Activated T-helper 2 cell treated with anti-CD3 and anti-CD28 coated beads, Interferon-gamma antibody, Interleukin-2, Interleukin-4, amounts not matched to agents 10 μg/mL and 5 μg/mL and 100 μg/mL, durations not matched to agents 14 hours and 24 hours and 36 hours (primary cell): ENCODE measurements around the gene NOP9. TPM values are rescaled to one million over a fixed set of nuclear protein-coding genes. Genes with fewer than 3 reads are reported as not detected.
"Not testable (repeated sequence)": the region's sequence is repeated elsewhere in the genome, so short reads cannot be mapped to it uniquely, and the experiment has no call there.

Experiments
- DNase-seq: peaks from one replicate; pipeline ENCODE4 v3.0.0; 2021; ENCODE audit warnings: low spot score
- H3K27ac Mint-ChIP-seq: one replicate; pipeline ENCODE4 v1.8.0; 2021; ENCODE audit warnings: mixed read lengths
- H3K27me3 Mint-ChIP-seq: one replicate; pipeline ENCODE4 v1.8.0; 2021; ENCODE audit warnings: low read depth, mixed read lengths
- H3K36me3 Mint-ChIP-seq: one replicate; pipeline ENCODE4 v1.8.0; 2021; ENCODE audit warnings: low read depth, mixed read lengths
- H3K4me1 Mint-ChIP-seq: one replicate; pipeline ENCODE4 v1.8.0; 2021; ENCODE audit warnings: low read depth, mixed read lengths
- H3K4me3 Mint-ChIP-seq: one replicate; pipeline ENCODE4 v1.8.0; 2021; ENCODE audit warnings: low read depth, mild to moderate bottlenecking, moderate library complexity, mixed read lengths
- H3K9me3 Mint-ChIP-seq: one replicate; pipeline ENCODE4 v1.8.0; 2021; ENCODE audit warnings: mixed read lengths
- intact Hi-C: fragments of 100-400 bp; cut with micrococcal nuclease; formaldehyde crosslinking; loops from one replicate; pipeline ENCODE4 v1.15.1; 2023
- total RNA-seq: library from RNA; stranded (reverse); gene quantifications from 2 replicates; pipeline ENCODE4 v1.2.3, GENCODE V29; 2022

The NOP9 gene
- total RNA-seq, 1 donor from 2014 or later: 39.7 TPM

DNA sequence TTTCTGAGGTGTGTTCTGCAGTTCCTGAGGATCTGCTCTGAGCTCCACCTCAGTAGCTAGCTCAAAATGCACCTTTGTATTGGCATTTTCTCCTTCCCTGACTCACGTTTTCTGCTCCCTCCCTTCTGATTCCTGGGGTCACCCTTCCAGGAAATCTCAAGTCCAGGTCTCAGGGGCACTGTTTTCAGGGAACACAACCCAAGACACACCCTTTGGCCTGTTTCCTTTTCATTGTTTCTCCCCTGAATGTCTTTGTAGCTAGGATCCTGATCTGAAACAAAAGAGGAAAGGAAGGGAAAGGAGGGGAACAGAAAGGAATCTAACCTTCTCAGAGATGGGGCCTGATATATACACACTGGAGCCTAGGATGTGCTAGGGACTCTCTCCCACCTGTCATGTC lies 47.5 kb downstream of the NOP9 start:
- Mint-ChIP-seq H3K4me1 (no peaks in the 10 kb centered on the region), H3K27ac (no peak overlapping the region), H3K27me3 (peaks cover 55% of the 10 kb centered on the region), H3K4me3 (no peak overlapping the region), H3K36me3 (no peaks in the 10 kb centered on the region), H3K9me3 (no peaks in the 10 kb centered on the region)
- no peak for DNase-seq
- intact Hi-C loops: no loop called here

DNA sequence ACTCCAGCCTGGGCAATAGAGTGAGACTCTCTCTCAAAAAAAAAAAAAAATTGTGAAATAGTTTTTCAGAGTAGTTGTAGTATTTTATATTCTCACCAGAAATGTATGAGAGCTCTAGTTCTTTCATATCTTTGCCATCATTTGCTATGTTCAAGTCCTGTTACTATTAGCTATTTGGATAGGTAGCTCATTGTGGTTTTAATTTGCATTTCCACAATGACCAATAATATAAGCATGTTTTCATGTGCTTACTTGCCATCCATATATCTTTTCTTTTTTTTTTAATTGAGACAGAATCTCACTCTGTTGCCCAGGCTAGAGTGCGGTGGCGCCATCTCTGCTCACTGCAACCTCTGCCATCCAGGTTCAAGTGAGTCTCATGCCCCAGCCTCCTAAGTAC lies 48.5 kb downstream of the NOP9 start:
- Mint-ChIP-seq H3K4me1 (no peaks in the 10 kb centered on the region), H3K36me3 (no peaks in the 10 kb centered on the region), H3K27ac (no peak overlapping the region), H3K4me3 (no peak overlapping the region), H3K9me3 (no peaks in the 10 kb centered on the region), H3K27me3 (peaks cover 56% of the 10 kb centered on the region)
- no peak for DNase-seq
- intact Hi-C loops: no loop called here

DNA sequence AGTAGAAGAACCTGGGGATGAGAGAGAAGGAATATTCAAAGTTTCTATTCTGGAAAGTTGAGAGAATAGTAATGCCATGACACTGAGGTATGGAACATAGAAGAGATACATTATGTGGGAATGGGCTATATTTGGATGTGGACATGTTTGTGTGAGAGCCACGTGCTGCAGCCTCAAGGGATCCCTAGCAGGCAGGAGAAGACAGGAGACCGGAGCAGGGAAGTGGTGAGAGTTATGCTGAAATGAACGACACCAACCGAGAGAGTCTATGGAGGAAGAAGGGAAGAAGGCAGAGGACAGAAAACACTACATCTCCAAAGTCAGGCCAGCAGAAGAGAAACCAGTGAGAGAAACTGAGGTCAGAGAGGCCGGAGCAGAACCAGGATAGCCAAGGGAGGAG lies 50.1 kb downstream of the NOP9 start:
- Mint-ChIP-seq H3K4me1 (peaks cover 2% of the 10 kb centered on the region), H3K36me3 (no peaks in the 10 kb centered on the region), H3K9me3 (no peaks in the 10 kb centered on the region), H3K4me3 (no peak overlapping the region), H3K27ac (no peak overlapping the region), H3K27me3 (peaks cover 55% of the 10 kb centered on the region)
- intact Hi-C loops: no loop called here
- DNase-seq: no peak

DNA sequence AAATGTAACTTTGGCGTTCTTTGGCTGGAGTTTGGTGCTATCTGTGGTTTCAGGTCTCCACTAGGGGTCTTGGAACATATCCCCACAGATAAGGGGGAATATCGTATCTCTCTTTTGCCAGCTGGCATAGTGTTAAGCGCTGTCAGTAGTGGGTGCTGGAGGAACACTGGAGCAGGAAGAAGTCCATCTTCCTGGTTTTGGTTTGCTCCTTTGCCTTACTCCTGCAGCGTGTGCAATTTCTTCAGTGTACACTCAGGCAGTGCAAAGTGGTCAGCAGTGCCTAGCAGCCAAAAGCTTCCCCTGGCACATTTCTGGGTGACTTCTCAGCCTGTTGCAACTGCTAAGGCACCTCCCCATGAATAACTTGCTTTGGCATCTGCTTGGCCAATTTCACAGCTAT lies 51.9 kb downstream of the NOP9 start:
- no peaks in the 10 kb centered on the region for H3K9me3 Mint-ChIP-seq
- H3K36me3 Mint-ChIP-seq: no peaks in the 10 kb centered on the region
- intact Hi-C loops: no loop called here
- H3K4me3 Mint-ChIP-seq: no peak overlapping the region
- peaks cover 53% of the 10 kb centered on the region for H3K27me3 Mint-ChIP-seq
- H3K27ac Mint-ChIP-seq: no peak overlapping the region
- peaks cover 2% of the 10 kb centered on the region for H3K4me1 Mint-ChIP-seq
- no peak for DNase-seq

DNA sequence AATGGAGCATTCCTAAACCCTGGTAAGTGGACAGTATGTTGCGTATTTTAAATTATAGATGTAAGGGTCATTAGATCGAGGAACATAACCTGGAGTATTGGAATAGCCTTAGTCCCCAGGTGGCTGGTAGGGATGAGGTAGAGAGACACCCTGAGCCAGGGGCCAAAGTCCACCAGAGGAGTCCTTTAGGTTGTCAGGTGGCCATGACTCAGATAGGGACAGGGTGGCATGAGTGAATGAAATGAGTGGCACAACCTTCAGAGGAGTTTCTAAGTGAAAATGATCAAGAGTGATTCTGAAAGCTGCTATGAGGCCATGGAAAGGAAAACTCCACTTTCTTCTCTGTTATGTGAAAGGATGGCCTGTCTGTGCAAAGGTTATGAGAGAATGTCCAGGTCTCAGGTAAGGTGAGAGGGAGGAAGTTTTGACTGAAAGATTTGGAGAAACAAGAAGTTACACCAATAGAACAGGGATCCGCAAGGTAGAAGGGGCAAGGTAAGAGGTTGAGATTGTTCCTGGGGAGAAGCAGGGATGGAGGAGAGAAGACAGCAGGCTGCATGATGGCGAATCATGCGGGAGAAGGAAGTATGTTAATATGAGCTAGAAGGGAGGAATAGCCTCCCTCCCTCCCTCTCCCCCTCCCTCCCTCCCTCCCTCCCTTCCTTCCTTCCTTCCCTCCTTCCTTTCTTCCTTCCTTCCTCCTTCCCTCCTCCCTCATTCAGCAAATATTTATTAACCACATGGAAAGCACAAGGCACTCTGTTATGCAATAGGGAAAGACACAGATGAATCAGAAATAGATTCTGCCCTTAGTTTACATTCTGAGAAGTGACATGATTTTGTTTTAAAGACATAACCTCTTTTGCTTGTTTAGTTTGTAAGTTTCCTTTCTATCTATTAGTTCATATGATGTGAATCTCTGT lies 54.2 kb downstream of the NOP9 start:
- no peaks in the 10 kb centered on the region for H3K36me3 Mint-ChIP-seq
- H3K4me3 Mint-ChIP-seq: no peak overlapping the region
- intact Hi-C loops: no loop called here
- H3K9me3 Mint-ChIP-seq: no peaks in the 10 kb centered on the region
- peaks cover 2% of the 10 kb centered on the region for H3K4me1 Mint-ChIP-seq
- H3K27me3 Mint-ChIP-seq: peaks cover 44% of the 10 kb centered on the region
- DNase-seq: no peak
- H3K27ac Mint-ChIP-seq: no peak overlapping the region

DNA sequence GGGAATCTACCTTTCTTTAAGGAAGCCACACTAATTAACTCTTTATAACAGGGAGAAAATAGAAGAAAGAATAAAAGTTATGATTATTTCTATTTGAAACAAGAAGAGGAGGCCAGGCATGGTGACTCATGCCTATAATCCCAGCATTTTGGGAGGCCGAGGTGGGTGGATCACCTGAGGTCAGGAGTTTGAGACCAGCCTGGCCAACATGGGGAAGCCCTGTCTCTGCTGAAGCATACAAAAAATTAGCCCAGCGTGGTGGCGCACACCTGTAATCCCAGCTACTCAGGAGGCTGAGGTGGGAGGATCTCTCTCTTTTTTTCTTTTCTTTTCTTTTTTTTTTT lies 54.8 kb downstream of the NOP9 start:
- DNase-seq, H3K4me1 Mint-ChIP-seq, H3K27ac Mint-ChIP-seq, H3K4me3 Mint-ChIP-seq, intact Hi-C loops, H3K9me3 Mint-ChIP-seq, H3K36me3 Mint-ChIP-seq: not testable (repeated sequence)
- peaks cover 38% of the 10 kb centered on the region for H3K27me3 Mint-ChIP-seq

DNA sequence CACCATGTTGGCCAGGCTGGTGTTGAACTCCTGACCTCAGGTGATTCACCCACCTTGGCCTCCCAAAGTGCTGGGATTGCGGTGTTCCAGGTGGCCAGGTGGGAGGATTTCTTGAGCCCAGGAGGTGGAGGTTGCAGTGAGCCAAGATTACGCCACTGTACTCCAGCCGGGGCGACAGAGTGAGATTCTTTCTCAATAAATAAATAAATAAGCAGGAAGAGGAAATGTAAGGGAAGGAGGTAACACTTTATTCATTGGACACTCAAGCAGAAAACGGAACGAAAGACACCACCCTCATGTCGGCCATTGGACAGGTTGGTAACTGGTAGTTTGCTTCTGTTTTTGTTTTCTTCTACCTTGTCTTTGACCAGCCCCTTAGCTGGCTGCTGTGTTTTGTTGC lies 55.4 kb downstream of the NOP9 start:
- Mint-ChIP-seq H3K4me3 (no peak overlapping the region), H3K27me3 (peaks cover 36% of the 10 kb centered on the region), H3K36me3 (no peaks in the 10 kb centered on the region), H3K4me1 (peaks cover 2% of the 10 kb centered on the region), H3K9me3 (no peaks in the 10 kb centered on the region), H3K27ac (no peak overlapping the region)
- intact Hi-C loops: no loop called here
- no peak for DNase-seq

DNA sequence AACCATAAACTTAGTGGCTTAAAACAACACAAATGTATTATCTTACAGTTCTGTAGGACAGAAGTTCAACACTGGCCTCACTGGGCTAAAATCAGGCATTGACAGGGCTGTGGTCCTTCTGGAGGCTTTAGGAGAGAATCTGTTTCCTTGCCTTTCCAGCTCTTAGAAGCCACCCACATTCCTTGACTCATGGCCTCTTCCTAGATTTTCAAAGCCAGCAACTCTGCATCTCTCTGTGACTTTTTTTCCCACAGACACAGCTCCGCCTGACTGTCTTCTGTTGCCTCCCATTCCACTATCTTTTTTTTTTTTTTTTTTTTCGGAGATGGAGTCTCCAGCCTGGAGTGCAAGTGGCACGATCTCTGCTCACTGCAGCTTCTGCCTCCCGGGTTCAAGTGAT lies 56.6 kb downstream of the NOP9 start:
- Mint-ChIP-seq H3K27me3 (peaks cover 33% of the 10 kb centered on the region), H3K4me1 (peaks cover 2% of the 10 kb centered on the region), H3K36me3 (no peaks in the 10 kb centered on the region), H3K4me3 (no peak overlapping the region), H3K9me3 (no peaks in the 10 kb centered on the region), H3K27ac (no peak overlapping the region)
- DNase-seq: no peak
- intact Hi-C loops: no loop called here

Other genes starting within 250 kb of the NOP9 start
- gene CARMIL3, start 247.8 kb upstream of the NOP9 start, total RNA-seq: 1.3 and 1.7 TPM in 2 replicates
- not detected in 2 replicates for gene CPNE6, start 228.3 kb upstream of the NOP9 start, total RNA-seq
- 62.7 and 62.8 TPM in 2 replicates for gene PCK2, start 205.5 kb upstream of the NOP9 start, total RNA-seq
- gene DCAF11, start 185.1 kb upstream of the NOP9 start, total RNA-seq: 67.2 and 77.3 TPM in 2 replicates
- gene NRL, start 184.9 kb upstream of the NOP9 start, total RNA-seq: 1.6 and 1.8 TPM in 2 replicates
- gene FITM1, start 169.2 kb upstream of the NOP9 start, total RNA-seq: 1.0 and 1.2 TPM in 2 replicates
- 340 and 342 TPM in 2 replicates for gene PSME1, start 163.7 kb upstream of the NOP9 start, total RNA-seq
- gene EMC9, start 158.3 kb upstream of the NOP9 start, total RNA-seq: 26.4 and 30.4 TPM in 2 replicates
- gene PSME2, start 153.2 kb upstream of the NOP9 start, total RNA-seq: 567 TPM in 2 replicates
- 80.4 and 92.0 TPM in 2 replicates for gene RNF31, start 152.4 kb upstream of the NOP9 start, total RNA-seq
- 124 and 129 TPM in 2 replicates for gene IRF9, start 138.6 kb upstream of the NOP9 start, total RNA-seq
- 20.0 and 28.2 TPM in 2 replicates for gene REC8, start 127.8 kb upstream of the NOP9 start, total RNA-seq
- 77.0 and 80.4 TPM in 2 replicates for gene IPO4, start 111.0 kb upstream of the NOP9 start, total RNA-seq
- gene TM9SF1, start 104.4 kb upstream of the NOP9 start, total RNA-seq: 27.8 and 30.8 TPM in 2 replicates
- gene TSSK4, start 94.2 kb upstream of the NOP9 start, total RNA-seq: 0.21 TPM in 1 of 2 replicates, not detected in the other
- 80.0 and 82.4 TPM in 2 replicates for gene CHMP4A, start 86.4 kb upstream of the NOP9 start, total RNA-seq
- gene MDP1, start 83.8 kb upstream of the NOP9 start, total RNA-seq: 13.2 and 13.5 TPM in 2 replicates
- gene NEDD8, start 67.5 kb upstream of the NOP9 start, total RNA-seq: 194 and 202 TPM in 2 replicates
- gene GMPR2, start 66.9 kb upstream of the NOP9 start, total RNA-seq: 36.3 and 43.8 TPM in 2 replicates
- 81.1 and 87.3 TPM in 2 replicates for gene TINF2, start 57.2 kb upstream of the NOP9 start, total RNA-seq
- gene TGM1, start 36.7 kb upstream of the NOP9 start, total RNA-seq: 3.4 and 4.4 TPM in 2 replicates
- gene RABGGTA, start 28.3 kb upstream of the NOP9 start, total RNA-seq: 33.9 and 38.4 TPM in 2 replicates
- gene DHRS1, start 70 bp upstream of the NOP9 start, total RNA-seq: 9.7 and 10.4 TPM in 2 replicates
- gene CIDEB, start 8.1 kb downstream of the NOP9 start, total RNA-seq: 19.6 and 24.7 TPM in 2 replicates
- 7.9 and 9.5 TPM in 2 replicates for gene LTB4R2, start 10.3 kb downstream of the NOP9 start, total RNA-seq
- 10.7 and 11.9 TPM in 2 replicates for gene LTB4R, start 11.7 kb downstream of the NOP9 start, total RNA-seq
- gene ADCY4, start 35.2 kb downstream of the NOP9 start, total RNA-seq: 1.5 and 2.3 TPM in 2 replicates
- 13.2 and 15.4 TPM in 2 replicates for gene RIPK3, start 40.1 kb downstream of the NOP9 start, total RNA-seq
- 0.21 TPM in 1 of 2 replicates, not detected in the other for gene NFATC4, start 68.3 kb downstream of the NOP9 start, total RNA-seq
- 0.02 and 0.34 TPM in 2 replicates for gene NYNRIN, start 99.2 kb downstream of the NOP9 start, total RNA-seq
- 5.4 and 5.5 TPM in 2 replicates for gene CBLN3, start 129.8 kb downstream of the NOP9 start, total RNA-seq
- 72.6 and 75.3 TPM in 2 replicates for gene KHNYN, start 130.1 kb downstream of the NOP9 start, total RNA-seq
- 40.8 and 47.7 TPM in 2 replicates for gene SDR39U1, start 142.9 kb downstream of the NOP9 start, total RNA-seq
- 0.25 TPM in 1 of 2 replicates, not detected in the other for gene CMA1, start 208.4 kb downstream of the NOP9 start, total RNA-seq